Measurements from ENCODE around the gene FLNB. TPM values are rescaled to one million over a fixed set of nuclear protein-coding genes. Genes with fewer than 3 reads are reported as not detected.
"Not testable (repeated sequence)": the region's sequence is repeated elsewhere in the genome, so short reads cannot be mapped to it uniquely, and the experiment has no call there.

Gene FLNB
- total RNA-seq, 1 donor from 2014 or later: 521 TPM

- peaks cover 2% of the 10 kb centered on the region for H3K27me3 Mint-ChIP-seq (ENCODE audit: low read depth, unreplicated experiment)
- Histone ChIP-seq H3K4me1 (ENCODE audit: insufficient read depth, low read length) (peaks cover 20% of the 10 kb centered on the region), H3K36me3 (ENCODE audit: insufficient read depth, low read length) (no peaks in the 10 kb centered on the region), H3K27me3 (ENCODE audit: insufficient read depth, low read length) (no peaks in the 10 kb centered on the region), H4K20me1 (ENCODE audit: insufficient read depth, low read length) (no peaks in the 10 kb centered on the region), H3K79me2 (ENCODE audit: insufficient read depth, low read length) (no peaks in the 10 kb centered on the region), H3K9me3 (ENCODE audit: insufficient read depth, low read depth, low read length) (no peaks in the 10 kb centered on the region), H3K9ac (ENCODE audit: low read length) (no peak overlapping the region), H3K4me3 (ENCODE audit: insufficient read depth, low read depth, low read length) (no peak overlapping the region), H3K4me2 (ENCODE audit: low read length) (no peak overlapping the region), H3K27ac (ENCODE audit: low read depth, low read length) (no peak overlapping the region), H2AFZ (ENCODE audit: low read depth, low read length) (no peak overlapping the region)
- H3K9me3 Mint-ChIP-seq (ENCODE audit: unreplicated experiment): no peaks in the 10 kb centered on the region
- no peaks in the 10 kb centered on the region for H3K36me3 Mint-ChIP-seq (ENCODE audit: low read depth, unreplicated experiment)
- H3K27ac Mint-ChIP-seq (ENCODE audit: unreplicated experiment): no peak overlapping the region
- FAIRE-seq: no peak
- TF ChIP-seq EZH2 (IDR thresholded peaks at IDR 0.05; ENCODE audit: insufficient read depth, low read length) (no peak), CTCF (IDR thresholded peaks at IDR 0.05; ENCODE audit: insufficient read depth, low read depth, low read length) (no peak)
- H3K4me1 Mint-ChIP-seq (ENCODE audit: low read depth, unreplicated experiment): peaks cover 17% of the 10 kb centered on the region
- no peak overlapping the region for H3K4me3 Mint-ChIP-seq (ENCODE audit: unreplicated experiment)
- no peak for DNase-seq (ENCODE audit: low read depth)
Measured at GRCh38 chr3:57985984-57986246, 22.3 kb upstream of the FLNB start.

- FAIRE-seq (no peak), DNase-seq (ENCODE audit: low read depth) (no peak)
- Histone ChIP-seq H3K27ac (ENCODE audit: low read depth, low read length) (no peak overlapping the region), H3K79me2 (ENCODE audit: insufficient read depth, low read length) (no peaks in the 10 kb centered on the region), H3K4me2 (ENCODE audit: low read length) (no peak overlapping the region), H4K20me1 (ENCODE audit: insufficient read depth, low read length) (no peaks in the 10 kb centered on the region), H3K9ac (ENCODE audit: low read length) (no peak overlapping the region), H3K4me1 (ENCODE audit: insufficient read depth, low read length) (peaks cover 17% of the 10 kb centered on the region), H3K36me3 (ENCODE audit: insufficient read depth, low read length) (no peaks in the 10 kb centered on the region), H2AFZ (ENCODE audit: low read depth, low read length) (no peak overlapping the region), H3K27me3 (ENCODE audit: insufficient read depth, low read length) (no peaks in the 10 kb centered on the region), H3K4me3 (ENCODE audit: insufficient read depth, low read depth, low read length) (no peak overlapping the region), H3K9me3 (ENCODE audit: insufficient read depth, low read depth, low read length) (no peaks in the 10 kb centered on the region)
- H3K27ac Mint-ChIP-seq (ENCODE audit: unreplicated experiment): no peak overlapping the region
- peaks cover 15% of the 10 kb centered on the region for H3K4me1 Mint-ChIP-seq (ENCODE audit: low read depth, unreplicated experiment)
- H3K36me3 Mint-ChIP-seq (ENCODE audit: low read depth, unreplicated experiment): no peaks in the 10 kb centered on the region
- no peak overlapping the region for H3K4me3 Mint-ChIP-seq (ENCODE audit: unreplicated experiment)
- no peaks in the 10 kb centered on the region for H3K9me3 Mint-ChIP-seq (ENCODE audit: unreplicated experiment)
- TF ChIP-seq EZH2 (IDR thresholded peaks at IDR 0.05; ENCODE audit: insufficient read depth, low read length) (no peak), CTCF (IDR thresholded peaks at IDR 0.05; ENCODE audit: insufficient read depth, low read depth, low read length) (no peak)
- H3K27me3 Mint-ChIP-seq (ENCODE audit: low read depth, unreplicated experiment): peaks cover 2% of the 10 kb centered on the region
Measured at GRCh38 chr3:57986261-57986660, 22.0 kb upstream of the FLNB start.

- H3K27ac ChIP-seq (ENCODE audit: low read depth, low read length); H3K9me3 Mint-ChIP-seq (ENCODE audit: unreplicated experiment); H3K36me3 Mint-ChIP-seq (ENCODE audit: low read depth, unreplicated experiment); H2AFZ ChIP-seq (ENCODE audit: low read depth, low read length); H3K9ac ChIP-seq (ENCODE audit: low read length); H3K9me3 ChIP-seq (ENCODE audit: insufficient read depth, low read depth, low read length); H3K27ac Mint-ChIP-seq (ENCODE audit: unreplicated experiment); H3K79me2 ChIP-seq (ENCODE audit: insufficient read depth, low read length); H3K4me2 ChIP-seq (ENCODE audit: low read length); H3K4me1 Mint-ChIP-seq (ENCODE audit: low read depth, unreplicated experiment); H4K20me1 ChIP-seq (ENCODE audit: insufficient read depth, low read length); H3K4me3 Mint-ChIP-seq (ENCODE audit: unreplicated experiment); H3K4me1 ChIP-seq (ENCODE audit: insufficient read depth, low read length); DNase-seq (ENCODE audit: low read depth); H3K27me3 ChIP-seq (ENCODE audit: insufficient read depth, low read length); FAIRE-seq; H3K36me3 ChIP-seq (ENCODE audit: insufficient read depth, low read length); H3K27me3 Mint-ChIP-seq (ENCODE audit: low read depth, unreplicated experiment); H3K4me3 ChIP-seq (ENCODE audit: insufficient read depth, low read depth, low read length): not testable (repeated sequence)
Measured at GRCh38 chr3:57989198-57989597, 19.0 kb upstream of the FLNB start.
